Activated T-cell treated with anti-CD3 and anti-CD28 coated beads, Interleukin-2, amount 50 U/mL, for 48 hours (primary cell): Measurements from ENCODE around the gene RPL37.
A peak's percentile ranks its signal among the peaks of the same experiment; 100 is the strongest.
"Not testable (repeated sequence)": the region's sequence is repeated elsewhere in the genome, so short reads cannot be mapped to it uniquely, and the experiment has no call there.

Experiments
- DNase-seq, 2 experiments: peaks; one replicate each; pipeline ENCODE4 v3.0.0-alpha.2; 2020

The RPL37 gene

GRCh38 chr5:40832345-40832744 is 2.7 kb downstream of the RPL37 start:
- DNase-seq: no peak

- DNase-seq: no peak
Measured at GRCh38 chr5:40831346-40832210, 3.4 kb downstream of the RPL37 start.

GRCh38 chr5:40829748-40830533 is 5.1 kb downstream of the RPL37 start:
- no peak for DNase-seq

- DNase-seq: no peak
Measured at GRCh38 chr5:40828690-40829661, 6.0 kb downstream of the RPL37 start.

- no peak for DNase-seq
Measured at GRCh38 chr5:40828021-40828631, 6.9 kb downstream of the RPL37 start.

GRCh38 chr5:40827188-40827977 is 7.6 kb downstream of the RPL37 start:
- DNase-seq: no peak

- DNase-seq: no peak
Measured at GRCh38 chr5:40826489-40827187, 8.4 kb downstream of the RPL37 start.

GRCh38 chr5:40825461-40826043 is 9.5 kb downstream of the RPL37 start:
- not testable (repeated sequence) for DNase-seq

- DNase-seq: no peak
Measured at GRCh38 chr5:40823459-40823858, 11.6 kb downstream of the RPL37 start.

- peak; percentile 66 to 67 for DNase-seq
Measured at GRCh38 chr5:40813698-40814281, 21.2 kb downstream of the RPL37 start.

GRCh38 chr5:40812125-40812524 is 22.9 kb downstream of the RPL37 start:
- DNase-seq: no peak

GRCh38 chr5:40801771-40802562 is 33.1 kb downstream of the RPL37 start:
- DNase-seq: no peak

GRCh38 chr5:40799258-40799657 is 35.8 kb downstream of the RPL37 start:
- no peak for DNase-seq

GRCh38 chr5:40798801-40799210 is 36.2 kb downstream of the RPL37 start:
- DNase-seq: no peak

GRCh38 chr5:40798012-40798800 is 36.8 kb downstream of the RPL37 start, which contains the start of gene PRKAA1:
TSS of gene PRKAA1 (minus strand) at chr5:40798374. CDS start at chr5:40798189, 185 bp downstream.
- peak; percentile 91 to 92 for DNase-seq

- DNase-seq: peak; percentile 80 to 85
Measured at GRCh38 chr5:40797273-40798011, 37.6 kb downstream of the RPL37 start.

- DNase-seq: no peak
Measured at GRCh38 chr5:40796487-40796889, 38.5 kb downstream of the RPL37 start.
